NT2/D1 (cell line): ENCODE data around the gene NCL.

Source experiments
- SUZ12 ChIP-seq: IDR thresholded peaks from 2 replicates; pipeline ENCODE4 v1.6.1; 2011; ENCODE audit not compliant: insufficient read length, insufficient read depth; ENCODE audit errors: extremely low read depth
- YY1 ChIP-seq: IDR thresholded peaks from 2 replicates; pipeline ENCODE4 v1.6.1; 2011; ENCODE audit not compliant: insufficient read length, insufficient read depth
- ZNF274 ChIP-seq: IDR thresholded peaks from 2 replicates; pipeline ENCODE4 v1.6.1; 2011; ENCODE audit warnings: mild to moderate bottlenecking, low read depth, low read length

DNA sequence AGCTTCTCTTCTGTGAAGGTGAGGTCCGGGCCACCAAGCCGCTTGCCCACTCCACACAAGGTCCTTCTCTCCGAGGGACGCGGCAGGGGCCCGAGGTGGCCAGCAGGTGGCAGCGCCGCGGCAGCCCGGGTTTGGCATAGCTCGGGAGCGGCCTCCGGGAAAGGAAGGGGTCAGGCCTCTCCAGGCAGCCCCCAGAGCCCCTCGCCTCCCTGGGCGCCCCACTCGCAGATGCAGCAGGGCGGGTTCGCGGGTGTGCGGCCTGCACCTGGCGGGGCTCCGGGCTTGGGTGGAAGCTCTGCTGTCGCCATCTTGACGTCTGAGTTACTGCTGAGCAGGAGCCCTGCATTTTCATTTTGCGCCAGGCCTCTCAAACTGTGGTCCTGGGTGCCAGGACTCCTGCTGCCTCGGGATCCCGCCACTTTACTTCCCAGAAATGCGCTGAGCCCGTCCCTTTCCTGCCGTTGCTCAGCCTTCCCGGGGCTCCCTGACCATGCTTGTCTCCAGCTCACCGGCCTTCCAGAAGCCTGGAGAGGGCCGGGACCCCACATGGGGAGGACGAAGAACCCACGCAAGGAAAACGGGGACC, 18.6 kb upstream of the NCL start:
- TF ChIP-seq YY1 (no peak), ZNF274 (no peak), SUZ12 (no peak)
